Smooth muscle cell (in vitro differentiated cells): ENCODE data around the gene KLHDC1. TPM values are rescaled to one million over a fixed set of nuclear protein-coding genes. Genes with fewer than 3 reads are reported as not detected.

ENCODE experiments used
- DNase-seq: peaks from one replicate; lab custom pipeline; 2025; ENCODE audit not compliant: unreplicated experiment; lab: John Stamatoyannopoulos, UW
- H2AFZ ChIP-seq: fragments of 200-600 bp; sonication (generic); 2 replicates; pipeline ENCODE4 v1.6.0; 2016; ENCODE audit warnings: antibody characterized with exemption, low read depth, mild to moderate bottlenecking
- H3F3A ChIP-seq: fragments of 200-600 bp; sonication (generic); 2 replicates; pipeline ENCODE4 v1.6.0; 2017; ENCODE audit warnings: antibody characterized with exemption, low read depth
- H3K27ac ChIP-seq: fragments of 200-600 bp; sonication (generic); 2 replicates; pipeline ENCODE4 v1.5.1; 2016; ENCODE audit warnings: low read depth, mild to moderate bottlenecking
- H3K27me3 ChIP-seq: fragments of 200-600 bp; sonication (generic); 2 replicates; pipeline ENCODE4 v1.6.1; 2016; ENCODE audit warnings: low read depth, mild to moderate bottlenecking
- H3K36me3 ChIP-seq: fragments of 200-600 bp; sonication (generic); 2 replicates; pipeline ENCODE4 v1.5.1; 2016; ENCODE audit warnings: low read depth
- H3K4me1 ChIP-seq: fragments of 200-600 bp; sonication (generic); 2 replicates; pipeline ENCODE4 v1.5.1; 2016; ENCODE audit warnings: low read depth
- H3K4me2 ChIP-seq: fragments of 200-600 bp; sonication (generic); 2 replicates; pipeline ENCODE4 v1.6.0; 2016; ENCODE audit warnings: mild to moderate bottlenecking
- H3K4me3 ChIP-seq: fragments of 200-600 bp; sonication (generic); 2 replicates; pipeline ENCODE4 v1.5.1; 2016; ENCODE audit warnings: mild to moderate bottlenecking
- H3K79me2 ChIP-seq: fragments of 200-600 bp; sonication (generic); 2 replicates; pipeline ENCODE4 v1.6.0; 2016; ENCODE audit warnings: low read depth, mild to moderate bottlenecking
- H3K9ac ChIP-seq: fragments of 200-600 bp; sonication (generic); 2 replicates; pipeline ENCODE4 v1.6.0; 2016; ENCODE audit warnings: low read depth
- H3K9me3 ChIP-seq: fragments of 200-600 bp; sonication (generic); replicated peaks from 2 replicates; pipeline ENCODE4 v1.5.1; 2016; ENCODE audit warnings: low read depth
- H4K20me1 ChIP-seq: fragments of 200-600 bp; sonication (generic); 2 replicates; pipeline ENCODE4 v1.6.0; 2016; ENCODE audit warnings: low read depth
- WGBS: methylation state at CpG from one replicate; pipeline ENCODE4 v1.1.7; 2016; ENCODE audit warnings: low lambda C conversion rate; 5-methylcytosine and 5-hydroxymethylcytosine counted together
- polyA plus RNA-seq: library from polyadenylated mRNA; unstranded; fragments of >200 nt; fragmentation: Nextera tagmentation; extraction: Ambion mirVana; gene quantifications from 2 replicates; pipeline ENCODE4 v1.2.1, GENCODE V29; 2016
- total RNA-seq: library from RNA; depleted of rRNA; stranded (reverse); fragments of >200 nt; gene quantifications from 2 replicates; pipeline ENCODE4 v1.2.3, GENCODE V29; 2014
- TF ChIP-seq, protein P1 (sequence below): fragments of 200-600 bp; sonication (generic); IDR thresholded peaks from 2 replicates; pipeline ENCODE4 v1.5.1; 2017; ENCODE audit warnings: borderline replicate concordance, mild to moderate bottlenecking, antibody characterized with exemption; ENCODE audit not compliant: insufficient read depth, poor library complexity, severe bottlenecking

The KLHDC1 gene
- total and polyA plus RNA-seq, 2 experiments from 2014 or later: 5.1 to 5.9 TPM

DNA sequence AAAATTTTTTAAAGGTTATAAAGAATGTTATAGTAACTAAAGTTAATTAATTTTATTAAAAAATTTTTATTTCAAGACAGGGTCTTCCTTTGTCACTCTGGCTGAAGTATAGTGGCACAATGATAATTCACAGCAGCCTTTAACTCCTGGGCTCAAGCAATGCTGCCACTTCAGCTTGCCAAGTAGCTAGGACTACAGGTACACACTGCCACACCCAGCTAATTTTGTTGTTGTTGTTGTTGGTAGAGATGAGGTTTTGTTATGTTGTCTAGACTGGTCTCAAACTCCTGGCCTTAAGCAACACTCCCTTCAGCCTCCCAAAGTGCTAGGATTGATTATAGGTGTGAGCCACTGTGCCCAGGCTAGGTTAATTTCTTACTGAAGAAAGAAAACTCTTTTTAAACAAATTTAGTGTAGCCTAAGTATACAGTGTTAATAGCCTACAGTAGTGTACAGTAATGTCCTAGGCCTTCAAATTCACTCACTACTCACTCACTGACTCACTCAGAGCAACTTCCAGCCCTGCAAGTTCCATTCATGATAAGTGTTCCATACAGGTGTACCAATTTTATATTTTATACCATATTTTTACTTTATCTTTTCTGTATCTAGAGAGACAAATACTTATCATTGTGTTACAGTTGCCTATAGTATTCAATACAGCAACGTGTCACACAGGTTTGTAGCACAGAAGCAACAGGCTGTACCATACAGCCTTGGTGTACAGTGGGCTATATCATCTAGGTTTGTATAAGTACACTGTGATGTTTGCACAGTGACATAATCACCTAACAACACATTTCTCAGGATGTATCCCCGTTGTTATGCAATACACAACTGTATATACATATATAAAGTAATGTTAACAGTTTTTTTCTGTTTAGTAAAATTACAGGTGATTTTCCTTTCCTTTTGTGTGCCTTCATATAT lies 33.1 kb upstream of the KLHDC1 start:
- H4K20me1 ChIP-seq: no peaks in the 10 kb centered on the region
- no peaks in the 10 kb centered on the region for H3K36me3 ChIP-seq
- H3K4me2 ChIP-seq: no peak overlapping the region
- no peaks in the 10 kb centered on the region for H3K79me2 ChIP-seq
- H3F3A ChIP-seq: no peaks in the 10 kb centered on the region
- H3K4me3 ChIP-seq: no peak overlapping the region
- DNase-seq: no peak
- H3K9me3 ChIP-seq: no peaks in the 10 kb centered on the region
- TF ChIP-seq, protein P1, sequence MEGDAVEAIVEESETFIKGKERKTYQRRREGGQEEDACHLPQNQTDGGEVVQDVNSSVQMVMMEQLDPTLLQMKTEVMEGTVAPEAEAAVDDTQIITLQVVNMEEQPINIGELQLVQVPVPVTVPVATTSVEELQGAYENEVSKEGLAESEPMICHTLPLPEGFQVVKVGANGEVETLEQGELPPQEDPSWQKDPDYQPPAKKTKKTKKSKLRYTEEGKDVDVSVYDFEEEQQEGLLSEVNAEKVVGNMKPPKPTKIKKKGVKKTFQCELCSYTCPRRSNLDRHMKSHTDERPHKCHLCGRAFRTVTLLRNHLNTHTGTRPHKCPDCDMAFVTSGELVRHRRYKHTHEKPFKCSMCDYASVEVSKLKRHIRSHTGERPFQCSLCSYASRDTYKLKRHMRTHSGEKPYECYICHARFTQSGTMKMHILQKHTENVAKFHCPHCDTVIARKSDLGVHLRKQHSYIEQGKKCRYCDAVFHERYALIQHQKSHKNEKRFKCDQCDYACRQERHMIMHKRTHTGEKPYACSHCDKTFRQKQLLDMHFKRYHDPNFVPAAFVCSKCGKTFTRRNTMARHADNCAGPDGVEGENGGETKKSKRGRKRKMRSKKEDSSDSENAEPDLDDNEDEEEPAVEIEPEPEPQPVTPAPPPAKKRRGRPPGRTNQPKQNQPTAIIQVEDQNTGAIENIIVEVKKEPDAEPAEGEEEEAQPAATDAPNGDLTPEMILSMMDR: no peak
- no peak overlapping the region for H3K9ac ChIP-seq
- 96% methylated on average over 2 of the region's 2 CpGs for WGBS
- H2AFZ ChIP-seq: no peak overlapping the region
- H3K4me1 ChIP-seq: no peaks in the 10 kb centered on the region
- no peaks in the 10 kb centered on the region for H3K27me3 ChIP-seq
- H3K27ac ChIP-seq: peak overlapping the region; percentile 31

DNA sequence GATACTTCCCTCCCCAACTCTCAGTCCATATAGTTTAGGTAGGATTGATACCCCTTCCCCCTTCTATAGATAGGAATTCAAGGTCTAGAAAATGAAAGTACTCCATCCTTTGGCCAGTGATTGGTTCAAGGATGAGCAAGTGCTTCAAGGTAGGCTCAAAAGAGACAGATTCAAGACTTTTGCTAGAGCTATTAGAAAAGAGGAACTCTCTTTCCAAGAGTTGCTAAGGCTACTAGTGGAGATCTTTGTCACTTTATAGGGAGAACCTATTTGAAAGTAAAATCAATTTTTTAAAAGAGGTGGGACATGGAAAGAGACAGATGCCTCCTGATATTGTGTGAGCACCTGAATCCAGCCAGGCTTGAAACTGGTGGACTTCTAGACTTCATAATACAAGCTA lies 22.4 kb upstream of the KLHDC1 start:
- H3K36me3 ChIP-seq: no peaks in the 10 kb centered on the region

DNA sequence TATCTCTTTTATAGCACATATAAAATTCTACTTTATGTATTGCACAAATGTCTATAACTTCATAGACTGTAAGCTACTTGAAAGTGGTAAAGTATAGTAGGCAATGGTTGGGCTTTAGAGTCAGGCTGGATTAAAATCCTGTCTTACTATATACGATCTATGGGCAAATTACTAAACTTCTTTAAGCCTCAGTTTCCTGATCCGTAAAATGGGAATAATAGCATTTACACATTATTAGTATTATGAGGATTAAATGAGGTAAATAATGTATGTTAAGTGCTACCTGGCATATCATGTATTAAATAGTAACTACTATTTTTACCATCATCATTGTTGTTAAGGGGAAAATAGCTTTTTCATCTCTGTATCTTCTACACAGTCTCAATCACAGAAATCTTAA lies 19.3 kb upstream of the KLHDC1 start:
- Histone ChIP-seq H3K4me3 (no peak overlapping the region), H2AFZ (no peak overlapping the region), H3K9ac (no peak overlapping the region), H3F3A (no peaks in the 10 kb centered on the region), H3K9me3 (no peaks in the 10 kb centered on the region), H3K36me3 (no peaks in the 10 kb centered on the region), H3K27me3 (no peaks in the 10 kb centered on the region), H3K27ac (no peak overlapping the region), H4K20me1 (no peaks in the 10 kb centered on the region), H3K79me2 (no peaks in the 10 kb centered on the region), H3K4me2 (no peak overlapping the region), H3K4me1 (no peaks in the 10 kb centered on the region)
- WGBS: 73% methylated on average over 2 of the region's 2 CpGs
- TF ChIP-seq, protein P1: no peak
- DNase-seq: no peak

More for the DNA sequence above, 22.4 kb upstream of the KLHDC1 start:
- H3K9me3 ChIP-seq: no peaks in the 10 kb centered on the region
- no peaks in the 10 kb centered on the region for H4K20me1 ChIP-seq
- no peak overlapping the region for H3K4me2 ChIP-seq
- H3K9ac ChIP-seq: no peak overlapping the region
- H3K4me1 ChIP-seq: no peaks in the 10 kb centered on the region
- H3K27ac ChIP-seq: no peak overlapping the region
- H3K27me3 ChIP-seq: no peaks in the 10 kb centered on the region
- TF ChIP-seq, protein P1: no peak
- no peaks in the 10 kb centered on the region for H3F3A ChIP-seq
- H3K79me2 ChIP-seq: no peaks in the 10 kb centered on the region
- H2AFZ ChIP-seq: no peak overlapping the region
- DNase-seq: no peak
- H3K4me3 ChIP-seq: no peak overlapping the region

GRCh38 chr14:49677643-49678042 lies 15.3 kb upstream of the KLHDC1 start:
- no peak overlapping the region for H3K9ac ChIP-seq
- H3K4me2 ChIP-seq: no peak overlapping the region
- TF ChIP-seq, protein P1: no peak
- H3F3A ChIP-seq: no peaks in the 10 kb centered on the region
- no peak overlapping the region for H2AFZ ChIP-seq
- no peak overlapping the region for H3K4me3 ChIP-seq
- no peaks in the 10 kb centered on the region for H3K9me3 ChIP-seq
- H4K20me1 ChIP-seq: no peaks in the 10 kb centered on the region
- no peak overlapping the region for H3K27ac ChIP-seq
- H3K36me3 ChIP-seq: no peaks in the 10 kb centered on the region
- 98% methylated on average over 4 of the region's 4 CpGs for WGBS
- DNase-seq: no peak
- no peaks in the 10 kb centered on the region for H3K4me1 ChIP-seq
- no peaks in the 10 kb centered on the region for H3K79me2 ChIP-seq
- H3K27me3 ChIP-seq: no peaks in the 10 kb centered on the region
